ENCODE data around the gene MAPK7.

DNA sequence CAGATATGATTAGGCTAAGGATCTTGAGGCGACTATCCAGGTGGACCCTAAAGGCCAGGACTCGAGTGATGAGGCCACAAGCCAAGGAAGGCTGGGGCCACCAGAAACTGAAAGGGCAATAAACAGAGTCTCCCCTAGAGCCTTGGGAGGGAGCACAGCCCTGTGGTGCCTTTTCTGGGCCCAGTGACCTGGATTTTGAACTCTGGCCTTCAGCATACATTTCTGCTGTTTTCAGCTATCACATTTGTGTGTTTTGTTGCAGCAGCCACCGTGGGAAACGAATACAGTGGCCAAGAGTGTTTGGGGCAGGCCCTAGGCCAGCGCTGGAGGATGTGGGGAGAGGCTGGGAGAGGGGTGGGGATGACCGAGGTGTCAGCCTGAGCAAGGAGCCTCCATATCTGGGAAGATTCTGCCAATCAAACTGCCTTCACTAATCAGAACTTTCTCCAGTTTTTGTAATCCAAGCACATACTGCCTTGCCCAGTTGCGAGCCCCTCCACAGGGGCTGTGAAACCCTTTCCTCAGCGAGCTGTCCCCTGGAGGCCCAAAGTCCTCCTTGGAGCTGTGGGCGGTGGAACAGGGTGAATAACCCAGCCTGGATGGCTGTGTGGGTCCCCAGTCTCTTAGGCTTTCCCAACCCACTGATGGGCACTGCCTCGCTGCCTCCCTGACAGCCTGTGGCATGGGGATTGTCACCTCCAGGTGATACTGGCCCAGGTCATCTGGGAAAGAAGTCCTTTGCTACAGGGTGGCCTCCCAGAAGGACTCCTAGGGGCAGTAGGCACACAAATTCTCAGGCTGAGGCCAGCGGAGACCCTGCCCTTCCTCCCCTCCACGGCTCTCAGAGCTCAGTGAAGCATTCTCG is 32.6 kb upstream of the MAPK7 start:
- TF ChIP-seq ZNF274 (IDR thresholded peaks at IDR 0.05; ENCODE audit: low read length) (no peak), ZNF274 (tag by site-specific recombination; IDR thresholded peaks at IDR 0.05; ENCODE audit: borderline replicate concordance) (no peak), ZNF423 (tag by site-specific recombination; IDR thresholded peaks at IDR 0.05) (no peak), CTCF (tag by site-specific recombination; IDR thresholded peaks at IDR 0.05) (no peak), SP2 (tag by site-specific recombination; IDR thresholded peaks at IDR 0.05) (no peak), TCF7L2 (IDR thresholded peaks at IDR 0.05; ENCODE audit: borderline replicate concordance, low read depth, low read length) (no peak), YY1 (tag by site-specific recombination; IDR thresholded peaks at IDR 0.05) (no peak), SP3 (tag by site-specific recombination; IDR thresholded peaks at IDR 0.05) (no peak), ZNF510 (tag by site-specific recombination; IDR thresholded peaks at IDR 0.05; ENCODE audit: insufficient replicate concordance) (no peak), ZBTB20 (tag by site-specific recombination; IDR thresholded peaks at IDR 0.05) (no peak)
- TF ChIP-seq, protein P1, sequence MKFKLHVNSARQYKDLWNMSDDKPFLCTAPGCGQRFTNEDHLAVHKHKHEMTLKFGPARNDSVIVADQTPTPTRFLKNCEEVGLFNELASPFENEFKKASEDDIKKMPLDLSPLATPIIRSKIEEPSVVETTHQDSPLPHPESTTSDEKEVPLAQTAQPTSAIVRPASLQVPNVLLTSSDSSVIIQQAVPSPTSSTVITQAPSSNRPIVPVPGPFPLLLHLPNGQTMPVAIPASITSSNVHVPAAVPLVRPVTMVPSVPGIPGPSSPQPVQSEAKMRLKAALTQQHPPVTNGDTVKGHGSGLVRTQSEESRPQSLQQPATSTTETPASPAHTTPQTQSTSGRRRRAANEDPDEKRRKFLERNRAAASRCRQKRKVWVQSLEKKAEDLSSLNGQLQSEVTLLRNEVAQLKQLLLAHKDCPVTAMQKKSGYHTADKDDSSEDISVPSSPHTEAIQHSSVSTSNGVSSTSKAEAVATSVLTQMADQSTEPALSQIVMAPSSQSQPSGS (tag by site-specific recombination; IDR thresholded peaks at IDR 0.05; ENCODE audit: low read depth), result no peak
- TF ChIP-seq, protein P2, sequence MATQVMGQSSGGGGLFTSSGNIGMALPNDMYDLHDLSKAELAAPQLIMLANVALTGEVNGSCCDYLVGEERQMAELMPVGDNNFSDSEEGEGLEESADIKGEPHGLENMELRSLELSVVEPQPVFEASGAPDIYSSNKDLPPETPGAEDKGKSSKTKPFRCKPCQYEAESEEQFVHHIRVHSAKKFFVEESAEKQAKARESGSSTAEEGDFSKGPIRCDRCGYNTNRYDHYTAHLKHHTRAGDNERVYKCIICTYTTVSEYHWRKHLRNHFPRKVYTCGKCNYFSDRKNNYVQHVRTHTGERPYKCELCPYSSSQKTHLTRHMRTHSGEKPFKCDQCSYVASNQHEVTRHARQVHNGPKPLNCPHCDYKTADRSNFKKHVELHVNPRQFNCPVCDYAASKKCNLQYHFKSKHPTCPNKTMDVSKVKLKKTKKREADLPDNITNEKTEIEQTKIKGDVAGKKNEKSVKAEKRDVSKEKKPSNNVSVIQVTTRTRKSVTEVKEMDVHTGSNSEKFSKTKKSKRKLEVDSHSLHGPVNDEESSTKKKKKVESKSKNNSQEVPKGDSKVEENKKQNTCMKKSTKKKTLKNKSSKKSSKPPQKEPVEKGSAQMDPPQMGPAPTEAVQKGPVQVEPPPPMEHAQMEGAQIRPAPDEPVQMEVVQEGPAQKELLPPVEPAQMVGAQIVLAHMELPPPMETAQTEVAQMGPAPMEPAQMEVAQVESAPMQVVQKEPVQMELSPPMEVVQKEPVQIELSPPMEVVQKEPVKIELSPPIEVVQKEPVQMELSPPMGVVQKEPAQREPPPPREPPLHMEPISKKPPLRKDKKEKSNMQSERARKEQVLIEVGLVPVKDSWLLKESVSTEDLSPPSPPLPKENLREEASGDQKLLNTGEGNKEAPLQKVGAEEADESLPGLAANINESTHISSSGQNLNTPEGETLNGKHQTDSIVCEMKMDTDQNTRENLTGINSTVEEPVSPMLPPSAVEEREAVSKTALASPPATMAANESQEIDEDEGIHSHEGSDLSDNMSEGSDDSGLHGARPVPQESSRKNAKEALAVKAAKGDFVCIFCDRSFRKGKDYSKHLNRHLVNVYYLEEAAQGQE (tag by site-specific recombination; IDR thresholded peaks at IDR 0.05), result no peak
